ENCODE data around the gene TBKBP1. TPM values are rescaled to one million over a fixed set of nuclear protein-coding genes. Genes with fewer than 3 reads are reported as not detected.

Gene TBKBP1
- total and polyA plus RNA-seq, 9 of the 15 experiments (the other 6 are each of a cell fraction or from before 2014, with no cell fraction given): 0.03 to 15.6 (median 6.8) TPM

- no peak for TF ChIP-seq CHD7 (IDR thresholded peaks at IDR 0.05; ENCODE audit: low read depth, low read length)
- no peak for TF ChIP-seq HMG20B (CRISPR knock-in tag; IDR thresholded peaks at IDR 0.05)
- no peak for TF ChIP-seq BMI1 (IDR thresholded peaks at IDR 0.05; ENCODE audit: low read length)
- no peak for TF ChIP-seq FOXJ3 (CRISPR knock-in tag; IDR thresholded peaks at IDR 0.05)
- TF ChIP-seq ZNF384 (IDR thresholded peaks at IDR 0.05; ENCODE audit: low read depth, low read length): no peak; the same call in 1 of the 2 replicates
- TF ChIP-seq ZNF347 (CRISPR knock-in tag; IDR thresholded peaks at IDR 0.05; ENCODE audit: low read depth): no peak
- TF ChIP-seq HMGXB4 (CRISPR knock-in tag; IDR thresholded peaks at IDR 0.05): peak; percentile 60; the same call in 1 of the 2 replicates
- no peak for TF ChIP-seq TSHZ1 (CRISPR knock-in tag; IDR thresholded peaks at IDR 0.05)
These were observed 44.6 kb upstream of the TBKBP1 start, which contains the start of gene KPNB1 (continued) for GRCh38 chr17:47649153-47649971.
